Activated CD8-positive, alpha-beta T cell treated with anti-CD3 and anti-CD28 coated beads for 36 hours (primary cell): Measurements from ENCODE around the gene SELENOO. TPM values are rescaled to one million over a fixed set of nuclear protein-coding genes. Genes with fewer than 3 reads are reported as not detected.

ENCODE experiments used
- ATAC-seq: fragments of 200-7000 bp; cut with Tn5 transposase; one replicate; pipeline ENCODE4 v1.10.0; 2021; ENCODE audit warnings: mild to moderate bottlenecking, moderate library complexity
- CTCF ChIA-PET: fragments of 350-600 bp; sonication (Branson Sonifier 250); formaldehyde crosslinking; loops from one replicate; lab custom pipeline; 2021; ENCODE audit warnings: antibody characterized with exemption; lab: Charles Lee
- POLR2A ChIA-PET: fragments of 350-600 bp; sonication (Branson Sonifier 250); formaldehyde crosslinking; loops from one replicate; lab custom pipeline; 2021; ENCODE audit warnings: antibody characterized with exemption; lab: Charles Lee
- DNase-seq: peaks from one replicate; pipeline ENCODE4 v3.0.0-alpha.2; 2020
- H3K27ac Mint-ChIP-seq: one replicate; pipeline ENCODE4 v1.8.0; 2021; ENCODE audit warnings: mild to moderate bottlenecking, mixed read lengths
- H3K27me3 Mint-ChIP-seq: one replicate; pipeline ENCODE4 v1.8.0; 2021; ENCODE audit warnings: mixed read lengths
- H3K36me3 Mint-ChIP-seq: one replicate; pipeline ENCODE4 v1.8.0; 2021; ENCODE audit warnings: low read depth, mixed read lengths
- H3K4me1 Mint-ChIP-seq: one replicate; pipeline ENCODE4 v1.8.0; 2021; ENCODE audit warnings: low read depth, mixed read lengths
- H3K4me3 Mint-ChIP-seq: one replicate; pipeline ENCODE4 v1.8.0; 2021; ENCODE audit warnings: mild to moderate bottlenecking, moderate library complexity, mixed read lengths
- H3K9me3 Mint-ChIP-seq: one replicate; pipeline ENCODE4 v1.8.0; 2021; ENCODE audit warnings: mixed read lengths
- CTCF ChIP-seq: fragments of 200-600 bp; IDR thresholded peaks from one replicate; pipeline ENCODE4 v1.8.0; 2022; ENCODE audit warnings: antibody characterized with exemption, mild to moderate bottlenecking
- intact Hi-C: fragments of 100-400 bp; cut with micrococcal nuclease; formaldehyde crosslinking; loops from one replicate; pipeline ENCODE4 v1.10.0; 2022
- total RNA-seq, 2 experiments: library from RNA; stranded (reverse); gene quantifications; one replicate each; pipeline ENCODE4 v1.2.3, GENCODE V29; 2021

SELENOO gene
- total RNA-seq, 2 experiments from 2014 or later, result 24.0 to 25.5 TPM

GRCh38 chr22:50179937-50180726 lies 20.7 kb upstream of the SELENOO start:
- ChIA-PET CTCF (no interaction called here), POLR2A (no interaction called here)
- ATAC-seq, result no peak
- Mint-ChIP-seq H3K4me3 (no peak overlapping the region), H3K4me1 (peaks cover 5% of the 10 kb centered on the region), H3K9me3 (no peaks in the 10 kb centered on the region), H3K27me3 (peaks cover 4% of the 10 kb centered on the region), H3K36me3 (no peaks in the 10 kb centered on the region), H3K27ac (no peak overlapping the region)
- no peak for DNase-seq
- intact Hi-C loops, result no loop called here
- TF ChIP-seq CTCF, result no peak

DNA sequence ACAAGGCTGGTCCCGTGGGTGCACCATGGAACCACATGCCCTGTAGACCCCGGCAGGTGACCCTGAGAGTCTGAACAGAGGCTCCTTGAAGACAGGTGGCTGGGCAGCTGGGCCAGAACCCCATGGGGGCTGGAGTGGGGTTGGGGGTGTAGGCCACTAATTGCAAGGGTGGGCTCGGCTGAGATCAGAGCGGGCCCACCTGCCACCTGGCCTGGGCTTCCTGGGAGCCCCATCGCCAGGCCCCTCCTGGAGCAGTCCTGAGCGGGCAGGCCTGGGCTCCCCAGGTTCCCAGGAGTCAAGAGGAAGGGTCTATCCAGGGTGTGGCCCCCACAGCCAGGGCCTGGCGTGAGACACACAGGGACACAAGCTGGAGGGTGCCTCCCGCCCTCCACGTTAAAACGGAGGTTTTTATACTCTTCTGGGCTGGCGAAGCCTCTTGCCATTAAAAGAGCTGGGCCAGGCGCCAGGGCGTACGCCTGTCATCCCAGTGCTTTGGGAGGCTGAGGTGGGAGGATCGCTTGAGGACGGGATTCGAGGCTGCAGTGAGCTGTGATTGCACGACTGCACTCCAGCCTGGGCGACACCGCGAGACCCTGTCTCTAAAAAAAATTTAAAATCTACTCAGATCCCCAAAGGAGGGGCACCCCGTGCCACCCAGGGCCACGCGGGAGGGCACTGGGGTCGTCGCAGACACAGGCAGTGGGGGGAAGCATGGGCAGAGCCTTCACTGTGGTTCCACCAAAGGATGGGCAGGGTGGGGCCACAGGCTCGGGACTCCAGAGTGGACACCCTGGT lies 19.9 kb upstream of the SELENOO start:
- intact Hi-C loops, result no loop called here

DNA sequence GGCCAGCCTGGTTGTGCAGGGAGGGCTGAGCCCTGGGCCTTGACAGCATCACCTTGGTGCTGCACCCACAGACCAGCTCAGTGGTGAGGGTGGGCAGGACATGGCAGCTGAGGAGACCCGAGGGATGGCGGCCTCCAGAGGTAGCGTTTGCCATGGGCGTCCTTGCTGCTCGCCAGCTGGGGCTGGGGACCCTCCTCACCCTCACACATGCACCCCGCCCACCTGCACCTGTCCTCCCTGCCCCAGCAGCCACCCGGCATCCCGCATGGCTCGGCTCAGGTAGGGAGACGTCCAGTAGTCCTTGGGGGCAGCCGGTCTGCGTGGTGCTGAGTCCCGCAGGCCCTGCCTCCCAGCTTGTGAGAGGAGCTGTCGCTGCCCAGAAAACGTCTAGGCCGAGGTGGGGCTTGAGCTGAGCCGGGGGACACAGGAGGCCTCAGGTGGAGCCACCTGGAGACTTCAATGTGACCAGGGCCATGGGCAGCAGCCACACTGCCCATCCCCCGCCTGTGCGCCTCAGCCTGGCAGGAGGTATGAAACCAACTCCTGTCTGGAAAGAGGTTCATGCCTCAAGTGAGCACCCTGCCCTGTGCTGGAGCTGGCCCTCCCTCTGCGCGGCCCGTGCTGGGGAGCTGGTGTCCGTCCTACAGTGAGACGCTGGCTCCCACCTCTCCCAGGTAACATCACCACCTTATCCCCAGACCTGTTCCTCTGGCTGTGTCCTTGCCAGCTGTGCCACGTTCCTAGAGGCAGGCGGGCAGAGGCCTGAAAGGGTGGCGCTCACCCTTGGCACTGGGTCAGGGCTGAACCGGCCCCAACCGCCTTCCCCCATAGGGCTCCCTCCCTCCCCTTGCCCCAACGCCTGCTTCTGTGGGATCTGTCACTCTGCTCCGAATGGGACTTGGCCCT lies 18.4 kb upstream of the SELENOO start:
- peaks cover 3% of the 10 kb centered on the region for H3K36me3 Mint-ChIP-seq
- DNase-seq (no peak), ATAC-seq (no peak)
- H3K27me3 Mint-ChIP-seq, result peaks cover 1% of the 10 kb centered on the region
- H3K4me1 Mint-ChIP-seq, result peaks cover 12% of the 10 kb centered on the region
- no peak for TF ChIP-seq CTCF
- H3K4me3 Mint-ChIP-seq, result no peak overlapping the region
- POLR2A ChIA-PET, result interaction anchor here (0.8 to 2.0 kb wide), 3 partner anchors 8 to 9 kb away, joined by 3 to 9 read pairs (median 4); no protein-coding TSS in a partner anchor
- CTCF ChIA-PET, result interaction anchor here (1.1 kb wide), 1 partner anchor 9 kb away, joined by 3 read pairs; no protein-coding TSS in a partner anchor
- intact Hi-C loops, result no loop called here
- H3K27ac Mint-ChIP-seq, result no peak overlapping the region
- no peaks in the 10 kb centered on the region for H3K9me3 Mint-ChIP-seq

More for the DNA sequence above, 19.9 kb upstream of the SELENOO start:
- POLR2A ChIA-PET, result interaction anchor here (2.0 kb wide), 1 partner anchor 10 kb away, joined by 9 read pairs; no protein-coding TSS in a partner anchor
- H3K4me3 Mint-ChIP-seq, result no peak overlapping the region
- no peaks in the 10 kb centered on the region for H3K9me3 Mint-ChIP-seq
- peaks cover 8% of the 10 kb centered on the region for H3K4me1 Mint-ChIP-seq
- no peaks in the 10 kb centered on the region for H3K36me3 Mint-ChIP-seq
- DNase-seq (no peak), ATAC-seq (no peak)
- TF ChIP-seq CTCF, result no peak
- CTCF ChIA-PET, result interaction anchor here (0.6 kb wide), 1 partner anchor 32 kb away, joined by 3 read pairs; no protein-coding TSS in a partner anchor
- peaks cover 5% of the 10 kb centered on the region for H3K27me3 Mint-ChIP-seq
- H3K27ac Mint-ChIP-seq, result no peak overlapping the region

DNA sequence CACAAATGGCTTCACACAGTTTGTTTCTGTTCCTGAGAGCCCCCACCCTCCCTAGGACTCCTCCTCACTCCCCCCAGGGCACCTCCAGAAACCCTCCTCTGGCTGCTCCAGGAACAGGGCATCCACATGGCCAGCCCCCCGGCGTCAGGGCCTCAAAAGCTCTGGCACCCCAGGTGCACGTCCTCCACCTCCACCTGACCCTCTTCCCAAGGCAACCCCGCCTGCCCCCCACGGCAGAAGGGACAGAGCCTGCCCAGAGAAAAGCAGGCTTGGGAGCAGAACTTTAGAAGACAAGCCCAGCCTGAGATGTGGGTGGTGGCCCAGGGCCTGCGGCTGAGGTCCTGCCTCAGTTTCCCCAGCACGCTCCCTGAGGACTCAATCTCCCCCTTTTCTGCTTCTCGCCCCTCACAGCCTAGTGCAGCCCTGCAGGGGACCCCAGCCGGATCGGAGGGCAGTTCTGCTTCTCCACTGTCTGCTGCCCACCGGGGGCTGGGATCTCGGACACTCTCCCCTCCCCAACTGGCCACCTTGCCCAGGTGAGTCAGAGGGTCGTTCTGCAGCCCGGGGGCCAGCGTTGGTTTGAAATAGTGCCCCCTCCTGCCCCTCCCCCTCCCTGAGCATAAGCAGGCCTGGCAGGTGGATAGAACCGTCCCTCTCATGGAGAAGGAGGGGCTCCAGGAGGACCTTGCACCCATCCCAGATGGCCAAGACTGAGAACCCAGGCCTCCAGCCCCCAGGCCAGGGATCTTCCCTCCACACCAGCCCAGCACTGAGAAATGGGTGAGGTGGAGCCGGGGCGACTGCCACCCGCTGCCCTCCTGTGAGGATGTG lies 17.5 kb upstream of the SELENOO start:
- peaks cover 1% of the 10 kb centered on the region for H3K27me3 Mint-ChIP-seq
- H3K4me3 Mint-ChIP-seq, result no peak overlapping the region
- peaks cover 3% of the 10 kb centered on the region for H3K36me3 Mint-ChIP-seq
- peaks cover 14% of the 10 kb centered on the region for H3K4me1 Mint-ChIP-seq
- ChIA-PET POLR2A (interaction anchor here (1.2 kb wide), 1 partner anchor 10 kb away, joined by 4 read pairs; no protein-coding TSS in a partner anchor), CTCF (interaction anchor here (1.1 kb wide), 1 partner anchor 8 kb away, joined by 3 read pairs; no protein-coding TSS in a partner anchor)
- no peak overlapping the region for H3K27ac Mint-ChIP-seq
- no peak for TF ChIP-seq CTCF
- DNase-seq, result no peak
- H3K9me3 Mint-ChIP-seq, result no peaks in the 10 kb centered on the region
- intact Hi-C loops, result no loop called here
- ATAC-seq, result no peak
